ENCODE data around the gene SMARCD2.

Gene SMARCD2

GRCh38 chr17:63832014-63832413, 10.5 kb downstream of the SMARCD2 start:
- ATAC-seq (replicated peaks) (no peak), DNase-seq (no peak)
- Mint-ChIP-seq H3K27ac (no peak overlapping the region), H3K4me1 (peaks cover 26 to 60% of the 10 kb centered on the region in 2 donors), H3K9me3 (no peaks in the 10 kb centered on the region), H3K36me3 (peaks cover 50 to 69% of the 10 kb centered on the region in 2 donors), H3K27me3 (no peaks in the 10 kb centered on the region), H3K4me3 (no peak overlapping the region)

- no peak overlapping the region for H3K4me3 Mint-ChIP-seq
- H3K9me3 Mint-ChIP-seq: no peaks in the 10 kb centered on the region
- peaks cover 49 to 70% of the 10 kb centered on the region in 2 donors for H3K36me3 Mint-ChIP-seq
- DNase-seq (no peak), ATAC-seq (replicated peaks) (no peak)
- H3K27ac Mint-ChIP-seq: peak overlapping the region; percentile 38
- peaks cover 26 to 60% of the 10 kb centered on the region in 2 donors for H3K4me1 Mint-ChIP-seq
- no peaks in the 10 kb centered on the region for H3K27me3 Mint-ChIP-seq
Observed at GRCh38 chr17:63831505-63831904, 11.0 kb downstream of the SMARCD2 start.

GRCh38 chr17:63830904-63831491, 11.5 kb downstream of the SMARCD2 start:
- DNase-seq (no peak), ATAC-seq (replicated peaks) (no peak)
- H3K27me3 Mint-ChIP-seq: no peaks in the 10 kb centered on the region
- peak overlapping the region in 1 of 2 donors; percentile 25 for H3K4me3 Mint-ChIP-seq
- peaks cover 54 to 74% of the 10 kb centered on the region in 2 donors for H3K36me3 Mint-ChIP-seq
- H3K4me1 Mint-ChIP-seq: peaks cover 31 to 65% of the 10 kb centered on the region in 2 donors
- peak overlapping the region; percentile 38 for H3K27ac Mint-ChIP-seq
- no peaks in the 10 kb centered on the region for H3K9me3 Mint-ChIP-seq

- ATAC-seq (replicated peaks) (no peak), DNase-seq (no peak)
- Mint-ChIP-seq H3K36me3 (peaks cover 52 to 73% of the 10 kb centered on the region in 2 donors), H3K4me3 (no peak overlapping the region), H3K9me3 (no peaks in the 10 kb centered on the region), H3K27ac (peak overlapping the region; percentile 38), H3K4me1 (peaks cover 34 to 65% of the 10 kb centered on the region in 2 donors), H3K27me3 (no peaks in the 10 kb centered on the region)
Observed at GRCh38 chr17:63830278-63830677, 12.2 kb downstream of the SMARCD2 start.

- Mint-ChIP-seq H3K27ac (no peak overlapping the region), H3K27me3 (no peaks in the 10 kb centered on the region), H3K36me3 (peaks cover 51 to 74% of the 10 kb centered on the region in 2 donors), H3K4me3 (peak overlapping the region in 1 of 2 donors; percentile 25), H3K4me1 (peaks cover 41 to 66% of the 10 kb centered on the region in 2 donors), H3K9me3 (no peaks in the 10 kb centered on the region)
- no peak for DNase-seq
- no peak for ATAC-seq (replicated peaks)
Observed at GRCh38 chr17:63828936-63829335, 13.5 kb downstream of the SMARCD2 start.

- DNase-seq: no peak
- Mint-ChIP-seq H3K27ac (peak overlapping the region; percentile 100), H3K4me1 (peaks cover 45 to 72% of the 10 kb centered on the region in 2 donors), H3K27me3 (no peaks in the 10 kb centered on the region), H3K36me3 (peaks cover 49 to 76% of the 10 kb centered on the region in 2 donors), H3K4me3 (peak overlapping the region; percentile 98 to 99), H3K9me3 (no peaks in the 10 kb centered on the region)
- no peak for ATAC-seq (replicated peaks)
Observed at GRCh38 chr17:63827801-63828221, 14.7 kb downstream of the SMARCD2 start.

- DNase-seq (peak; percentile 93), ATAC-seq (replicated peaks) (peak; percentile 94 to 95)
- peaks cover 50 to 80% of the 10 kb centered on the region in 2 donors for H3K36me3 Mint-ChIP-seq
- peak within 1 kb of the TSS; percentile 100 for H3K27ac Mint-ChIP-seq
- H3K9me3 Mint-ChIP-seq: no peaks in the 10 kb centered on the region
- peak within 1 kb of the TSS; percentile 98 to 99 for H3K4me3 Mint-ChIP-seq
- H3K27me3 Mint-ChIP-seq: no peaks in the 10 kb centered on the region
- peaks cover 49 to 78% of the 10 kb centered on the region in 2 donors for H3K4me1 Mint-ChIP-seq
Observed at GRCh38 chr17:63827002-63827800, 15.3 kb downstream of the SMARCD2 start, which contains the start of the genes FTSJ3 and PSMC5. TSS of gene FTSJ3 (minus strand) at chr17:63827663. CDS start at chr17:63826902, 761 bp downstream. TSS of gene PSMC5 (plus strand) at chr17:63827431. CDS start at chr17:63827491, 60 bp downstream.

- peaks cover 52 to 85% of the 10 kb centered on the region in 2 donors for H3K4me1 Mint-ChIP-seq
- DNase-seq: no peak
- peaks cover 51 to 80% of the 10 kb centered on the region in 2 donors for H3K36me3 Mint-ChIP-seq
Observed at GRCh38 chr17:63826468-63827001, 15.9 kb downstream of the SMARCD2 start.

GRCh38 chr17:63824362-63824761, 18.1 kb downstream of the SMARCD2 start:
- no peak for DNase-seq
- Mint-ChIP-seq H3K27ac (peak overlapping the region; percentile 79), H3K4me3 (peak overlapping the region in 1 of 2 donors; percentile 19), H3K9me3 (no peaks in the 10 kb centered on the region), H3K4me1 (peaks cover 47 to 82% of the 10 kb centered on the region in 2 donors), H3K36me3 (peaks cover 47 to 81% of the 10 kb centered on the region in 2 donors), H3K27me3 (no peaks in the 10 kb centered on the region)
- no peak for ATAC-seq (replicated peaks)

More at GRCh38 chr17:63826468-63827001, 15.9 kb downstream of the SMARCD2 start:
- H3K27me3 Mint-ChIP-seq: no peaks in the 10 kb centered on the region
- peak overlapping the region; percentile 100 for H3K27ac Mint-ChIP-seq
- peak overlapping the region; percentile 98 to 99 for H3K4me3 Mint-ChIP-seq
- no peaks in the 10 kb centered on the region for H3K9me3 Mint-ChIP-seq
- peak; percentile 5 to 8 for ATAC-seq (replicated peaks)

- no peaks in the 10 kb centered on the region for H3K27me3 Mint-ChIP-seq
- no peak overlapping the region for H3K4me3 Mint-ChIP-seq
- H3K4me1 Mint-ChIP-seq: peaks cover 47 to 82% of the 10 kb centered on the region in 2 donors
- H3K9me3 Mint-ChIP-seq: no peaks in the 10 kb centered on the region
- DNase-seq (no peak), ATAC-seq (replicated peaks) (no peak)
- peak overlapping the region; percentile 79 for H3K27ac Mint-ChIP-seq
- peaks cover 50 to 87% of the 10 kb centered on the region in 2 donors for H3K36me3 Mint-ChIP-seq
Observed at GRCh38 chr17:63823659-63824331, 18.7 kb downstream of the SMARCD2 start.

- Mint-ChIP-seq H3K27ac (peak overlapping the region; percentile 89), H3K4me3 (peak overlapping the region in 1 of 2 donors; percentile 6), H3K4me1 (peaks cover 44 to 80% of the 10 kb centered on the region in 2 donors), H3K27me3 (no peaks in the 10 kb centered on the region), H3K36me3 (peaks cover 56 to 94% of the 10 kb centered on the region in 2 donors), H3K9me3 (no peaks in the 10 kb centered on the region)
- DNase-seq: no peak
- no peak for ATAC-seq (replicated peaks)
Observed at GRCh38 chr17:63822537-63822936, 19.9 kb downstream of the SMARCD2 start.

GRCh38 chr17:63821804-63822203, 20.7 kb downstream of the SMARCD2 start:
- Mint-ChIP-seq H3K4me1 (peaks cover 44 to 80% of the 10 kb centered on the region in 2 donors), H3K27ac (peak overlapping the region; percentile 89), H3K9me3 (no peaks in the 10 kb centered on the region), H3K36me3 (peaks cover 56 to 90% of the 10 kb centered on the region in 2 donors), H3K4me3 (peak overlapping the region; percentile 23 to 29), H3K27me3 (no peaks in the 10 kb centered on the region)
- peak; percentile 33 to 43 for ATAC-seq (replicated peaks)
- no peak for DNase-seq

GRCh38 chr17:63820963-63821561, 21.4 kb downstream of the SMARCD2 start:
- Mint-ChIP-seq H3K27ac (peak overlapping the region; percentile 87), H3K27me3 (no peaks in the 10 kb centered on the region), H3K4me1 (peaks cover 39 to 73% of the 10 kb centered on the region in 2 donors), H3K9me3 (no peaks in the 10 kb centered on the region), H3K4me3 (peak overlapping the region in 1 of 2 donors; percentile 28), H3K36me3 (peaks cover 57 to 84% of the 10 kb centered on the region in 2 donors)
- no peak for DNase-seq
- no peak for ATAC-seq (replicated peaks)

All from stimulated activated naive B cell treated with anti-CD40 and anti-IgM and Interleukin-4, amounts not matched to agents 10 μg/mL and 1 μg/mL and 100 μg/mL, for 72 hours (primary cell).